ENCODE measurements around the gene SETD1A.

DNA sequence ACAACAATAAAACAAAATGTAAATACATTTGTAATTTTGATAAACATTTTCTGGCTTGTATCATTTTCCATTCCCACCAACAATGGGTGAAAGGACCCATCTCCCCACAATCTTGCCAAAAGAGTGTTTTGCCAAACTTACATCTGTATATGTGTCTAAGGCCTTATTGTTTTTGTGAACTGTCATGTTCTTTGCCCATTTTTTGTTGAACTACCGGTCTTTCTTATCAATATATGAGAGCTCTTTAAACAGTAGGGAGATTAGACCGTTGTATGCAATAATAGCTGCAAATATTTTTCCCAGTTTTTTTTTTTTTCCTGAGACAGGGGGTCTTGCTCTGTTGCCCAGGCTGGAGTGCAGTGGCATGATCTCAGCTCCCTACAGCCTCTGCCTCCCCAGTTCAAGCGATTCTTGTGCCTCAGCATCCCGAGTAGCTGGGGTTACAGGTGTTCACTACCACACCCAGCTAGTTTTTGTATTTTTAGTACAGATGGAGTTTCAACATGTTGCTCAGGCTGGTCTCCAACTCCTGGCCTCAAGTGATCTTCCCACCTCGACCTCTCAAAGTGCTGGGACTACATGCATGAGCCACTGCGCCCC lies 66.2 kb downstream of the SETD1A start:
- no peak for TF ChIP-seq CTCF (IDR thresholded peaks at IDR 0.05; ENCODE audit: insufficient read depth, low read length)
- TF ChIP-seq, protein P1, sequence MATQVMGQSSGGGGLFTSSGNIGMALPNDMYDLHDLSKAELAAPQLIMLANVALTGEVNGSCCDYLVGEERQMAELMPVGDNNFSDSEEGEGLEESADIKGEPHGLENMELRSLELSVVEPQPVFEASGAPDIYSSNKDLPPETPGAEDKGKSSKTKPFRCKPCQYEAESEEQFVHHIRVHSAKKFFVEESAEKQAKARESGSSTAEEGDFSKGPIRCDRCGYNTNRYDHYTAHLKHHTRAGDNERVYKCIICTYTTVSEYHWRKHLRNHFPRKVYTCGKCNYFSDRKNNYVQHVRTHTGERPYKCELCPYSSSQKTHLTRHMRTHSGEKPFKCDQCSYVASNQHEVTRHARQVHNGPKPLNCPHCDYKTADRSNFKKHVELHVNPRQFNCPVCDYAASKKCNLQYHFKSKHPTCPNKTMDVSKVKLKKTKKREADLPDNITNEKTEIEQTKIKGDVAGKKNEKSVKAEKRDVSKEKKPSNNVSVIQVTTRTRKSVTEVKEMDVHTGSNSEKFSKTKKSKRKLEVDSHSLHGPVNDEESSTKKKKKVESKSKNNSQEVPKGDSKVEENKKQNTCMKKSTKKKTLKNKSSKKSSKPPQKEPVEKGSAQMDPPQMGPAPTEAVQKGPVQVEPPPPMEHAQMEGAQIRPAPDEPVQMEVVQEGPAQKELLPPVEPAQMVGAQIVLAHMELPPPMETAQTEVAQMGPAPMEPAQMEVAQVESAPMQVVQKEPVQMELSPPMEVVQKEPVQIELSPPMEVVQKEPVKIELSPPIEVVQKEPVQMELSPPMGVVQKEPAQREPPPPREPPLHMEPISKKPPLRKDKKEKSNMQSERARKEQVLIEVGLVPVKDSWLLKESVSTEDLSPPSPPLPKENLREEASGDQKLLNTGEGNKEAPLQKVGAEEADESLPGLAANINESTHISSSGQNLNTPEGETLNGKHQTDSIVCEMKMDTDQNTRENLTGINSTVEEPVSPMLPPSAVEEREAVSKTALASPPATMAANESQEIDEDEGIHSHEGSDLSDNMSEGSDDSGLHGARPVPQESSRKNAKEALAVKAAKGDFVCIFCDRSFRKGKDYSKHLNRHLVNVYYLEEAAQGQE (IDR thresholded peaks at IDR 0.05; ENCODE audit: insufficient replicate concordance, low read depth): no peak
